ENCODE measurements around the gene SERINC2. TPM values are rescaled to one million over a fixed set of nuclear protein-coding genes. Genes with fewer than 3 reads are reported as not detected.

SERINC2 gene
- total and polyA plus RNA-seq, 4 experiments from 2014 or later, result 0.11 to 0.18 (median 0.15) TPM; not detected in 1

DNA sequence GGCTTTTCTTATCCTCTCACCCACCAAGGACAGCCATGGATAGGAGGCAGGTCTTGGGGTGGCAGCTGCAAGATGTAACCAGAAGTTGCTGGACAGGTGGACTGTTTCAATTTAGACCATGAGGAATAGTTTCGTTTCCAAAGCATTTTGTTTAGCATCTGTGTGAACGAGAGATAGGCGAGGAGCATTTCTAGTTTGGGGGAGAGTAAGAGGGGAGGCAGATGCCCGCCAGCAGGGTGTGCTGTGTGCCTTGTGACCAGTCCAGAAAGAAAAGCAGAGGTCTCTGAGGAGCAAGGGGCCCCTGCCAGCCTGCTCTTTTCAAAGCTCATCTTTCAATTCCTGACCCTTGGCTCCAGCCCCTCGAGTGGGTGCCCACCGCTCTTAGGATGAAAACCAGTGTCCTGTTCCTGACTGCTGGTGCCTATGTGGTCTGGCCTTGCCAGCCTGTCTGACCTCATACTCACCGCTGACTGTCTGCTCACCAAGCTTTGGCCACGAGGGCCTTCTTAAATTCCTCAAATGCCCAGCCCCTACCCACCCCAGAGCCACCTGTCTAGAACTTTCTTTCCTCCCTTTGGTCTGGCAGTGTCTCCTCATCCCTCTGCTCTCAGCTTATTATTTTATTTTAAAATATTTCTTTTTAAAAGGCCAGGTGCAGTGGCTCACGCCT, 8.5 kb downstream of the SERINC2 start:
- Mint-ChIP-seq H3K4me1 (peaks cover 0 to 7% (median 2%) of the 10 kb centered on the region in 4 donors), H3K9me3 (peaks cover 0 to 2% (median 0%) of the 10 kb centered on the region in 8 donors), H3K4me3 (no peak overlapping the region), H3K36me3 (no peaks in the 10 kb centered on the region), H3K27ac (no peak overlapping the region), H3K27me3 (peaks cover 15 to 33% of the 10 kb centered on the region in 2 donors)
- Histone ChIP-seq H3K36me3 (ENCODE audit: insufficient read depth, low read length) (no peaks in the 10 kb centered on the region), H3K27me3 (ENCODE audit: insufficient read depth, low read length) (no peaks in the 10 kb centered on the region), H3K27ac (ENCODE audit: low read depth, low read length) (no peak overlapping the region), H3K4me3 (ENCODE audit: low read length in 2 of 2) (no peak overlapping the region), H3K4me1 (ENCODE audit: insufficient read depth, low read length) (peaks cover 3% of the 10 kb centered on the region), H3K9me3 (ENCODE audit: control insufficient read depth in 1 of 2, low read length in 2 of 2) (no peaks in the 10 kb centered on the region)
- ChIA-PET POLR2A (ENCODE audit: partially characterized antibody) (no interaction called here), CTCF (ENCODE audit: partially characterized antibody) (interaction anchor here (0.6 to 7.0 kb wide), 13 partner anchors 10 to 368 kb away, joined by 3 to 60 read pairs (median 4); partner anchors contain the start of gene FABP3)
- DNase-seq, result no peak
- intact Hi-C loops (cut with micrococcal nuclease), result loop anchor here (1.0 kb wide), 3 partner anchors 27 to 259 kb away; no protein-coding TSS in a partner anchor

DNA sequence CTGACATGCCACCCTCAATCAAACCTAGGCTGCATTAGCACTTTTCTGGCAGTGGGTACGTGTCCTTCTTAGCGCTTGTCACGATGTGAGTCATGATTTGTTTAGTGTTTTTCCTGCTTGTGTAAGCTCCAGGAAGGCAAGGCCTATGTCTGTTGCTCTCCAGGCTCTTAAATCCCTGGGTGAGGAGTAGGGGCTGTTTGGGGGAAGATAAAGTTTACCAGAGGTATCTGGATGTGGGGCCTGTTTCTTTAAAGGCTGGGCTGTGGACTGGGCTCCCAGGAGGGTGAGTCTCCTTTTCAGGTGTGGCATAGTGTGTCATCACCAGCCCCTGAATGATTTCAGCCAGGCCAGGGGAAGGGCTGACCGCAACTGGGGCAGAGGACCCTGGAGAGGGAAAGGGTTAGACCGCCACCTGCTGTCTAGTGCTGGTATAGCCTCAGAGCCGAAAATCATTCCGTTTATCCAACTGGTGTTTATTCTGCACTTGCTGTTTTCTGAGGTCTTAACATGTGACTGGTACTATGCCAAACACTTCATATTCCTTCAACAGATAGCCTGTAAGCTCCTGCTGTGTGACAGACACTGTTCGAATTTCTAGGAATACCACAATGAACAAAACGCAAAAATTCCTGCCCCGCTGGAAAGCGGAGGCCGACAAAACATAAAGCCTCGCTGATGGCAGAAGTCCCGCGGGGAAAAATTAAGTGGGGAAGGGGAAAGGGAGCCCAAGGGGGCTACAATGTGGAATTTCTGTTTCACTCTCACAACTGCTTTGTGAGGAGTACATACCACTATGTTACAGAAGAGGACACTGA, 9.7 kb downstream of the SERINC2 start:
- Mint-ChIP-seq H3K27ac (peak overlapping the region in 1 of 7 donors; percentile 82), H3K4me3 (no peak overlapping the region), H3K36me3 (no peaks in the 10 kb centered on the region), H3K27me3 (peaks cover 13 to 27% of the 10 kb centered on the region in 2 donors), H3K4me1 (peaks cover 0 to 7% (median 2%) of the 10 kb centered on the region in 4 donors), H3K9me3 (no peaks in the 10 kb centered on the region)
- Histone ChIP-seq H3K9me3 (ENCODE audit: control insufficient read depth in 1 of 2, low read length in 2 of 2) (no peaks in the 10 kb centered on the region), H3K27ac (ENCODE audit: low read depth, low read length) (no peak overlapping the region), H3K4me3 (ENCODE audit: low read length in 2 of 2) (no peak overlapping the region), H3K27me3 (ENCODE audit: insufficient read depth, low read length) (no peaks in the 10 kb centered on the region), H3K36me3 (ENCODE audit: insufficient read depth, low read length) (no peaks in the 10 kb centered on the region), H3K4me1 (ENCODE audit: insufficient read depth, low read length) (peaks cover 3% of the 10 kb centered on the region)
- intact Hi-C loops (cut with micrococcal nuclease), result loop anchor here (1.0 kb wide), 3 partner anchors 28 to 260 kb away; no protein-coding TSS in a partner anchor
- ChIA-PET POLR2A (ENCODE audit: partially characterized antibody) (interaction anchor here (1.0 kb wide), 1 partner anchor 640 kb away, joined by 3 read pairs; no protein-coding TSS in a partner anchor), CTCF (ENCODE audit: partially characterized antibody) (interaction anchor here (0.9 to 7.0 kb wide), 12 partner anchors 9 to 703 kb away, joined by 3 to 60 read pairs (median 4); no protein-coding TSS in a partner anchor)
- DNase-seq, result peak; percentile 37 to 57 (median 39)

DNA sequence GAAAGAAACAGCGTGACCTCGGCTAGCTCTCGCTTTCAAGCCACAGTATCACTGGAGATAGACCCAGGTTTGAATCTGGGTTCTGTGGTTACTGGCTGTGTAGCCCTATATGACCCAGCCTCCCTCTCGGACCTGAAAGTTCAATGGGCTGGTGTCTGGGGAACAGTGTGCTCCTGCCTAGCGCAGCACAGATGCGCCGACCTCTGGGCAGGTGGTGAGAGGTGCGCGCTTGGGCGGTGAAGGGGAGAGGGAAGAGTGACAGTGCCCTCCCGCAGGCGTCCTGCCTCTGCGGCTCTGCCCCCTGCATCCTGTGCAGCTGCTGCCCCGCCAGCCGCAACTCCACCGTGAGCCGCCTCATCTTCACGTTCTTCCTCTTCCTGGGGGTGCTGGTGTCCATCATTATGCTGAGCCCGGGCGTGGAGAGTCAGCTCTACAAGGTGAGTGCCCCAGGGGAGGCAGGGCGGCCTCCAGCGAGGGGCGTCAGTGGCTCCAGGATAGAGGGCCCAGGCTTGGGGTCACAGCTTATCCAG, 10.5 kb downstream of the SERINC2 start:
- intact Hi-C loops (cut with micrococcal nuclease), result no loop called here
- Mint-ChIP-seq H3K4me3 (no peak overlapping the region), H3K36me3 (no peaks in the 10 kb centered on the region), H3K4me1 (peaks cover 0 to 7% (median 2%) of the 10 kb centered on the region in 4 donors), H3K27me3 (peaks cover 13 to 27% of the 10 kb centered on the region in 2 donors), H3K9me3 (no peaks in the 10 kb centered on the region), H3K27ac (no peak overlapping the region)
- H3K4me1 ChIP-seq (ENCODE audit: insufficient read depth, low read length), result peaks cover 3% of the 10 kb centered on the region
- H3K9me3 ChIP-seq (ENCODE audit: control insufficient read depth in 1 of 2, low read length in 2 of 2), result no peaks in the 10 kb centered on the region
- CTCF ChIA-PET (ENCODE audit: partially characterized antibody), result interaction anchor here (0.9 to 7.0 kb wide), 8 partner anchors 12 to 704 kb away, joined by 3 to 60 read pairs (median 6); no protein-coding TSS in a partner anchor
- no peak for DNase-seq
- no peaks in the 10 kb centered on the region for H3K36me3 ChIP-seq (ENCODE audit: insufficient read depth, low read length)
- no peak overlapping the region for H3K27ac ChIP-seq (ENCODE audit: low read depth, low read length)
- no peak overlapping the region for H3K4me3 ChIP-seq (ENCODE audit: low read length in 2 of 2)
- no peaks in the 10 kb centered on the region for H3K27me3 ChIP-seq (ENCODE audit: insufficient read depth, low read length)
- POLR2A ChIA-PET (ENCODE audit: partially characterized antibody), result interaction anchor here (1.0 kb wide), 1 partner anchor 641 kb away, joined by 3 read pairs; no protein-coding TSS in a partner anchor

DNA sequence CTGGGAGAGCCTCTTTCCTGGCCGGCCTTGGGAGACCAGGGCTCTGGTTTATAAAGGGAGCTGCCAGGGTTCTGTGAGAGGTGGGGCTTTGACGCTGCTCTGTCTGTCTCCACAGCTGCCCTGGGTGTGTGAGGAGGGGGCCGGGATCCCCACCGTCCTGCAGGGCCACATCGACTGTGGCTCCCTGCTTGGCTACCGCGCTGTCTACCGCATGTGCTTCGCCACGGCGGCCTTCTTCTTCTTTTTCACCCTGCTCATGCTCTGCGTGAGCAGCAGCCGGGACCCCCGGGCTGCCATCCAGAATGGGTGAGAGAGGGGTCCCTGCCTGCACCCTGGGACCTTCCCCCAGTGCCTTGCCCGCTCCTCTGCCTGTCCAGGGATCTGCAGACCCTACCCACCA, 11.6 kb downstream of the SERINC2 start:
- H3K4me1 Mint-ChIP-seq, result peaks cover 0 to 7% (median 2%) of the 10 kb centered on the region in 4 donors
- Histone ChIP-seq H3K36me3 (ENCODE audit: insufficient read depth, low read length) (no peaks in the 10 kb centered on the region), H3K4me1 (ENCODE audit: insufficient read depth, low read length) (peaks cover 3% of the 10 kb centered on the region), H3K27me3 (ENCODE audit: insufficient read depth, low read length) (no peaks in the 10 kb centered on the region), H3K4me3 (ENCODE audit: low read length in 2 of 2) (no peak overlapping the region), H3K27ac (ENCODE audit: low read depth, low read length) (no peak overlapping the region), H3K9me3 (ENCODE audit: control insufficient read depth in 1 of 2, low read length in 2 of 2) (no peaks in the 10 kb centered on the region)
- H3K27me3 Mint-ChIP-seq, result peaks cover 10 to 28% of the 10 kb centered on the region in 2 donors
- no peaks in the 10 kb centered on the region for H3K9me3 Mint-ChIP-seq
- H3K36me3 Mint-ChIP-seq, result no peaks in the 10 kb centered on the region
- ChIA-PET CTCF (ENCODE audit: partially characterized antibody) (interaction anchor here (1.1 kb wide), 1 partner anchor 29 kb away, joined by 6 read pairs; no protein-coding TSS in a partner anchor), POLR2A (ENCODE audit: partially characterized antibody) (no interaction called here)
- intact Hi-C loops (cut with micrococcal nuclease), result no loop called here
- no peak for DNase-seq
- no peak overlapping the region for H3K27ac Mint-ChIP-seq
- H3K4me3 Mint-ChIP-seq, result no peak overlapping the region

DNA sequence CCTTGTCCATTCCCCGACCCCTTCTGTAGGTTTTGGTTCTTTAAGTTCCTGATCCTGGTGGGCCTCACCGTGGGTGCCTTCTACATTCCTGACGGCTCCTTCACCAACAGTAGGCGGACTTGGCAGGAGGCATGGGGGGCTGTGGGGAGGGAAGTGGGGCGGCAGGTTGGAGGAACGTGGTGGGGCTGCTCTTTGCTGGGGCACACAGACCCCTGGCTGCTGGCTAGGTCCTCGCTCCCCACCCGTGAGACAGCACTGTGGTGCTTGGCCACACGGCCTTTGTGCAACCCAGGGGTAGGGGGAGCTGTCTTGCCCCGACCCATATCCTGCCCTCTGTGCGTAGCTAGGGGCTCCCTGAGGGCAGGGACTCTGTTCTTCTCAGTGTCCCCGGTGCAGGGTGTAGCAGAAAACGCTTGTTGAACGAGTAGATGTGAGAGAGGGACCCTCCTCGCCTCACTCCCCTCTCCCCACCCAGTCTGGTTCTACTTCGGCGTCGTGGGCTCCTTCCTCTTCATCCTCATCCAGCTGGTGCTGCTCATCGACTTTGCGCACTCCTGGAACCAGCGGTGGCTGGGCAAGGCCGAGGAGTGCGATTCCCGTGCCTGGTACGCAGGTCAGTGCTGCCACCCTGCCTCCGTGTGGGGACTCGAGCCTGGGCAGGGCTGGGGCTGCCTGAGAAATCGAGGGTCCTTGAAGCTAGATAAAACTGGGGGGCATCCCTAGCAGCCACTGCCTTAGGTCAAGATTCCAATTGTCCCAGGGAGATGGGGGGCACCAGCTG, 12.5 kb downstream of the SERINC2 start:
- POLR2A ChIA-PET (ENCODE audit: partially characterized antibody), result no interaction called here
- Histone ChIP-seq H3K9me3 (ENCODE audit: control insufficient read depth in 1 of 2, low read length in 2 of 2) (no peaks in the 10 kb centered on the region), H3K36me3 (ENCODE audit: insufficient read depth, low read length) (no peaks in the 10 kb centered on the region), H3K27ac (ENCODE audit: low read depth, low read length) (no peak overlapping the region), H3K27me3 (ENCODE audit: insufficient read depth, low read length) (no peaks in the 10 kb centered on the region), H3K4me3 (ENCODE audit: low read length in 2 of 2) (no peak overlapping the region), H3K4me1 (ENCODE audit: insufficient read depth, low read length) (peaks cover 3% of the 10 kb centered on the region)
- no peaks in the 10 kb centered on the region for H3K36me3 Mint-ChIP-seq
- H3K9me3 Mint-ChIP-seq, result no peaks in the 10 kb centered on the region
- H3K27me3 Mint-ChIP-seq, result peaks cover 10 to 28% of the 10 kb centered on the region in 2 donors
- no peak overlapping the region for H3K27ac Mint-ChIP-seq
- CTCF ChIA-PET (ENCODE audit: partially characterized antibody), result no interaction called here
- H3K4me1 Mint-ChIP-seq, result peaks cover 0 to 7% (median 2%) of the 10 kb centered on the region in 4 donors
- H3K4me3 Mint-ChIP-seq, result no peak overlapping the region
- intact Hi-C loops (cut with micrococcal nuclease), result no loop called here
- DNase-seq, result no peak

DNA sequence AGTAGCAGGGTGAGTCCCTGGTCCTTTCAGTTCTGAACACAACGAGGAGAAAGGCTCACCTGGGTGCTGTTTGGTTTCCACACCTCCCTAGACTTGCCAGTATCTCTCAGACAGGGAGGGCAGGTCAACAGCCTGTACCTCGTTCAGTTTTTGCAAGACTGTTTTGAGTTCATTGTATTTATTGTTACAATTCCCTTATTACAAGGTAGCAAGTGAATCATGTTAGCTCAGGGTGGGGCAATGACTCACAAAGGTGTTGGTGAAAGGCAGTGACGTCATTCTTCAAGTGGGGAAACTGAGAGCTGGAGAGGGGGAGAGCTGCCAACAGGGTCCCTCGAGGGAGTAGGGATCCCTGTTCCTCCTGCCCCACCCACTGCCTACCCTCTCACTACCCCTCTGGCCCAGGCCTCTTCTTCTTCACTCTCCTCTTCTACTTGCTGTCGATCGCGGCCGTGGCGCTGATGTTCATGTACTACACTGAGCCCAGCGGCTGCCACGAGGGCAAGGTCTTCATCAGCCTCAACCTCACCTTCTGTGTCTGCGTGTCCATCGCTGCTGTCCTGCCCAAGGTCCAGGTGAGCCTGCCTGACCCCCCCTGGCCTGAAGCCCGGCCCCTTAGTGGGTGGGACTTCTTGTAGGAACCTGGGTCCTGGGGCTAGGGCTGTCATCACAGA, 13.4 kb downstream of the SERINC2 start:
- no peaks in the 10 kb centered on the region for H3K36me3 Mint-ChIP-seq
- POLR2A ChIA-PET (ENCODE audit: partially characterized antibody), result no interaction called here
- no peak overlapping the region for H3K27ac Mint-ChIP-seq
- no peak for DNase-seq
- Histone ChIP-seq H3K4me1 (ENCODE audit: insufficient read depth, low read length) (peaks cover 3% of the 10 kb centered on the region), H3K27me3 (ENCODE audit: insufficient read depth, low read length) (no peaks in the 10 kb centered on the region), H3K9me3 (ENCODE audit: control insufficient read depth in 1 of 2, low read length in 2 of 2) (no peaks in the 10 kb centered on the region), H3K27ac (ENCODE audit: low read depth, low read length) (no peak overlapping the region), H3K4me3 (ENCODE audit: low read length in 2 of 2) (no peak overlapping the region), H3K36me3 (ENCODE audit: insufficient read depth, low read length) (no peaks in the 10 kb centered on the region)
- peaks cover 9 to 21% of the 10 kb centered on the region in 2 donors for H3K27me3 Mint-ChIP-seq
- CTCF ChIA-PET (ENCODE audit: partially characterized antibody), result no interaction called here
- no peaks in the 10 kb centered on the region for H3K9me3 Mint-ChIP-seq
- H3K4me1 Mint-ChIP-seq, result peaks cover 0 to 7% (median 2%) of the 10 kb centered on the region in 4 donors
- H3K4me3 Mint-ChIP-seq, result no peak overlapping the region
- intact Hi-C loops (cut with micrococcal nuclease), result no loop called here

Measured in CD4-positive, alpha-beta memory T cell (primary cell).